ENCODE measurements around the gene SLC25A21.
"Not testable (repeated sequence)": the region's sequence is repeated elsewhere in the genome, so short reads cannot be mapped to it uniquely, and the experiment has no call there.

The SLC25A21 gene

GRCh38 chr14:36820901-36821300 lies 351.5 kb downstream of the SLC25A21 start:
- DNase-seq (ENCODE audit: low read depth), result no peak

- DNase-seq (ENCODE audit: low read depth), result no peak
These were observed 352.2 kb downstream of the SLC25A21 start for GRCh38 chr14:36820111-36820709.

GRCh38 chr14:36818794-36819384 lies 353.5 kb downstream of the SLC25A21 start:
- DNase-seq (ENCODE audit: low read depth), result no peak

- no peak for DNase-seq (ENCODE audit: low read depth)
These were observed 354.2 kb downstream of the SLC25A21 start for GRCh38 chr14:36818246-36818645.

GRCh38 chr14:36817071-36817930 lies 355.1 kb downstream of the SLC25A21 start:
- no peak for DNase-seq (ENCODE audit: low read depth)

GRCh38 chr14:36816481-36816880 lies 355.9 kb downstream of the SLC25A21 start:
- no peak for DNase-seq (ENCODE audit: low read depth)

- DNase-seq (ENCODE audit: low read depth), result not testable (repeated sequence)
These were observed 357.6 kb downstream of the SLC25A21 start for GRCh38 chr14:36814783-36815182.

- DNase-seq (ENCODE audit: low read depth), result no peak
These were observed 362.2 kb downstream of the SLC25A21 start for GRCh38 chr14:36810209-36810608.

- DNase-seq (ENCODE audit: low read depth), result no peak
These were observed 364.7 kb downstream of the SLC25A21 start for GRCh38 chr14:36807727-36808126.

GRCh38 chr14:36805131-36805559 lies 367.3 kb downstream of the SLC25A21 start:
- no peak for DNase-seq (ENCODE audit: low read depth)

GRCh38 chr14:36797634-36798033 lies 374.8 kb downstream of the SLC25A21 start:
- DNase-seq (ENCODE audit: low read depth), result no peak

- DNase-seq (ENCODE audit: low read depth), result no peak
These were observed 381.0 kb downstream of the SLC25A21 start for GRCh38 chr14:36791402-36791801.

GRCh38 chr14:36785511-36785910 lies 386.9 kb downstream of the SLC25A21 start:
- DNase-seq (ENCODE audit: low read depth), result no peak

- DNase-seq (ENCODE audit: low read depth), result no peak
These were observed 387.9 kb downstream of the SLC25A21 start for GRCh38 chr14:36784541-36784940.

GRCh38 chr14:36781897-36782296 lies 390.5 kb downstream of the SLC25A21 start:
- no peak for DNase-seq (ENCODE audit: low read depth)

GRCh38 chr14:36773558-36773957 lies 398.8 kb downstream of the SLC25A21 start:
- DNase-seq (ENCODE audit: low read depth), result no peak

- DNase-seq (ENCODE audit: low read depth), result no peak
These were observed 399.3 kb downstream of the SLC25A21 start for GRCh38 chr14:36773136-36773540.

- no peak for DNase-seq (ENCODE audit: low read depth)
These were observed 401.3 kb downstream of the SLC25A21 start for GRCh38 chr14:36771028-36771640.

GRCh38 chr14:36768638-36769337 lies 403.6 kb downstream of the SLC25A21 start:
- no peak for DNase-seq (ENCODE audit: low read depth)

GRCh38 chr14:36767603-36768281 lies 404.7 kb downstream of the SLC25A21 start:
- no peak for DNase-seq (ENCODE audit: low read depth)

GRCh38 chr14:36766974-36767373 lies 405.4 kb downstream of the SLC25A21 start:
- DNase-seq (ENCODE audit: low read depth), result no peak

All from stimulated activated CD8-positive, alpha-beta memory T cell treated with anti-CD3 and anti-CD28 coated beads, Interleukin-15, amount 100 ng/mL, for 1 hour (primary cell).